Stromal cell of bone marrow (primary cell): ENCODE measurements around the gene PDE10A.
"Not testable (repeated sequence)": the region's sequence is repeated elsewhere in the genome, so short reads cannot be mapped to it uniquely, and the experiment has no call there.

Experiments
- DNase-seq: peaks from one replicate; pipeline ENCODE4 v3.0.0-alpha.2; 2012; ENCODE audit warnings: low read depth

Gene PDE10A

DNA sequence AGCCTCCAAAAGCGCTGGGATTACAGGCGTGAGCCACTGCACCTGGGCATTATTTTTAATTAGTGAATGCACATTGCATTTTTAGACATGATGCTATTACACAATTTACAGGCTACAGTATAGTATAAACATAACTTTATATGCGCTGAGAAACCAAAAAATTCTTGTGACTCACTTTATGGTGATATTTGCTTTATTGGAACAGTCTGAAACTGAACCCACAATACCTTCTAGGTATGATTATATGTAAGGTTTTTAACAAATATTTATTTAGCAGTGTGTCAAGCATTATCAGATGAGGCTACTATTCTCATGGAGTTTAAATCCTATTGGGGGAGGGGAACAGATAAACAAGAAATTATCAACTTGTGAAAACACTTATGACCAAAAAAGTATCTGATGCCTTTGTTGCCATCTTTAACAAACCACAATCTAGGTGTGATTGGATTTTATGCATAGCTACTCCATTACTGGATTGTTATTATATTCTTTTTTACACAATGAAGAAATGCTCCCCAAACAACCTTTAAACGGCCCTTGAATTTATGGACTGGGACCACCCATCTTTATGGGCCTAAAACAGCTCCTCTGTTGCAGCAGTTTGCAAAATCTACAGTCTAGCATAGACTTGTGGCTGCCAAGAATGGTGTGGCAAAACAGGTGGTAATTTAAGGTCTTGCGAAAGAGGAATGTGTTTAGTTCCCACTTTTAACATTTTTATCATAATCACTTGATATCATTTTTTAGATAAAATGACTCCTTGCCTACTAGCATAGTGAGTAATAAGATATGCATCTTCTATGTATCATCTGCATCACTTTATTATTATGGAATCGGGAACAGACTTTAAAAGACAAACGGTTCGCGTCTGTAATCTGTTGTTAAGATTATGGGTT, 194.5 kb downstream of the PDE10A start:
- no peak for DNase-seq

DNA sequence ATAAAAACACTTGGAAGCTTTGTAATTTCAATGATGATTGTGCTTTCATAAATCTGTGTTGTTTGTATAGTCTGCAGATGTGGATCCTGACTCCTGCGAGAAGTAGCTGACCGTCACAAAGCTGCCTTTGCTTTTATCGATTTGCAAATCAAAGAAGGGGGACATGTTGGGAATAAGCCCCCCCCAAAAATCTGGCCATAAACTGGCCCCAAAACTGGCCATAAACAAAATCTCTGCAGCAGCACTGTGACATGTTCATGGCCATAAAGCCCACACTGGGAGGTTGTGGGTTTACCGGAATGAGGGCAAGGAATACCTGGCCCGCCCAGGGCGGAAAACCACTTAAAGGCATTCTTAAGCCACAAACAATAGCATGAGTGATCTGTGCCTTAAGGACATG, 199.5 kb downstream of the PDE10A start:
- not testable (repeated sequence) for DNase-seq

- not testable (repeated sequence) for DNase-seq
Measured at GRCh38 chr6:165459605-165460301, 203.3 kb downstream of the PDE10A start.

GRCh38 chr6:165458134-165458533, 204.9 kb downstream of the PDE10A start:
- DNase-seq, result no peak

GRCh38 chr6:165456286-165456685, 206.8 kb downstream of the PDE10A start:
- DNase-seq, result no peak

DNA sequence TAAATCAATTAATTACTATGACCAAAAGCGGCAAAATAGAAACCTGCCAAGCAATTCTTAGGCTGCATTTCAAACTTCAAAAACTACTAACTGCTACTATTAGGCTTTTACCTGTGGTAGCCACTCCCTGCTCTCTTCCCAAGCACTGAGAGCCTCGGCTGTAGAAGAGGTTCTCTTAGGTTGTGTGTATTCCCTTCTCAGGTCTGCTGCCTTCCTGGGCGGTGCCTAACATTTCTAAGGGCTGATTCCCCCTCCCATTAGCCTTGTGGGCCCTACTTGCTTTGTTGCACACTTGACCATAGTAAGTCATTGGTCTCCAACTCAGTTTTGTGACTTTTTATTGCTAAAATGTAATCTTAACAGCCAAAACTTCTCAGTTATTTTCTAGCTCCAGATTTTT, 207.6 kb downstream of the PDE10A start:
- no peak for DNase-seq

GRCh38 chr6:165453395-165453794, 209.6 kb downstream of the PDE10A start:
- no peak for DNase-seq

DNA sequence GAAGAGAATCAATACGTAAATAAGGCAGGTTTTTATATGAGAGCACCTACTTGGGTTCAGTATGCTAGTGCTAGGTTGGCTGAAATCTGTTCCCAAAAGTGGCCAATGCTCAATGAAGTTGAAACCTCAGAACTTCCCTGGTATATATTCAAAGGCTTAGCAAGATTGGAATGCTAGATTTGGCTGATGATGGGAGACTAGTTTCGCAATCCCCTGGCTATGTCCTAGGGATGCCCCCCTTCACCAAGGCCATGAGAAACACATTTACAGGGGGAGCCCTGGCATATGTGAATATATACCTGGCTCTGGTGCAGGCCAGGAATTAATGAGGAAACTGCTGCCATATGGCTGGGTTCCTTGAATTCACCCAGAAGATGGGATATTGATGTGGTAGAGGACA, 211.2 kb downstream of the PDE10A start:
- DNase-seq, result no peak

DNA sequence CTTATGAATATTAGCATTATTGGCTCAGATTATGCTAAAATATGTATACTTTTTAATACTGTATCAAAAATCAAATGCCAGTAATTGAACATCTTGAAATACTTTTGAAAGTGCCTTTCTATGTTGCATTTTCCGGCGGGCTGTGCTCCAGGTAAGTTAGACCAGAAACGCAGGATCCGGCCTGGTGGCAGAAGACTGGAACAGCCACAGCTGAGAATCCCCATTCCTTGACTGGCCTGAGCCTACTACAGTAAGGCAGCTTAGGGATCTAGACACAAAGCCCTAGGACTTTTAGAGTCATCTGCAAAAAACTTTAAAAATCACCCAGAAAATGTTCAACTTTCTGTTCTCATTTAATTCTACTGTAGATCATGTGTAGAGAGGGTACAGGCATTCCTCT, 214.8 kb downstream of the PDE10A start:
- DNase-seq, result no peak

- DNase-seq, result no peak
Measured at GRCh38 chr6:165447141-165447540, 215.9 kb downstream of the PDE10A start.

- DNase-seq, result no peak
Measured at GRCh38 chr6:165446331-165446730, 216.7 kb downstream of the PDE10A start.

GRCh38 chr6:165443462-165443861, 219.6 kb downstream of the PDE10A start:
- no peak for DNase-seq

DNA sequence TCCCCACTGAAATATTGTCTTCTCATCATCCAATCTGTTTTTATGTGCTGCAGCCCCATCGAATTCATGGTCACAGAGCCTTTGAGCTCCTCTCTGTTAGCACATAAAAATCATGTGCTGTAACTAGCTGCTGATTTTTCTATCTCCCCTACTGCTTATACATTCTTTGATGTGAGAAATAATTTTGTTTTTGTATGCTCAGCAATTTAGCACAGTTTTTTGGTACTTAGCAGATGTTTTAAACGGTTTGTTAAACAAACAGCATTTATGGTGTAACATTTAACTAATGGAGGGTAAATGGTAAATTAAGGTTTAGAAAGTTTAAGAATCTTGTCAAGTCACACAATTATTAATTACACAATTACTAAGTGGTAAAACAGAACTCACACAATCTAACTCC, 221.9 kb downstream of the PDE10A start:
- no peak for DNase-seq

DNA sequence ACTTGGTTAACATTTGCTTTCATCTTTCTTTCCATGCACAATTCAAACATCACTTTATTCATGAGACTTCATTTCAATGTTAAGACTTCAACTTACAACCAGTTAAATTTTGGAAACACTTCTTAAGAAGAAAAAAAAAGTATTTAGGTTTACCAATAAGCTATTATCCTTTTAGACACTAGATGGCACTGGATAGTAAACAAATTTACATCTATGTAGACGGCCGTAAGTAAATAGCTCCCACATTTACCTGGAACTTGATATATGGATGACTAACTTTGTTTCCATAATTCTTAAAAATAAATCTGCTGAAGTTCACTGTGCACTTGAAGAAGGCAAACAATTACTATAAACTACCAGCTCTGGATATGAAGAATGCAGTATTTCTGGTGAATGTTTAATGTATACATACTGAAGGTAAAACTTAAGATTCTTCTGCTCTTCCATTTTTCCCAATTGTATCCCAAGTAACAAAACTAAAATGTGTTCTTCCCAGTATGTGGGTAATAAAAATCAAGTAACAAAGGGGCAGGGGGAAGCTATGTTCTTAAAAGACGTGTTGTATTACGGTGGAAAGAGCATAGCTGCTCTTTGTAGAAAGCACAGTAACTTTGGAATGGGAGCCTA, 223.0 kb downstream of the PDE10A start:
- DNase-seq, result peak; percentile 14

GRCh38 chr6:165426892-165427291, 236.1 kb downstream of the PDE10A start:
- DNase-seq, result no peak

- no peak for DNase-seq
Measured at GRCh38 chr6:165422192-165422591, 240.8 kb downstream of the PDE10A start.

- no peak for DNase-seq
Measured at GRCh38 chr6:165417278-165417865, 245.7 kb downstream of the PDE10A start.

- no peak for DNase-seq
Measured at GRCh38 chr6:165404697-165405096, 258.3 kb downstream of the PDE10A start.

- DNase-seq, result no peak
Measured at GRCh38 chr6:165404296-165404695, 258.7 kb downstream of the PDE10A start.

GRCh38 chr6:165403006-165403595, 259.9 kb downstream of the PDE10A start:
- DNase-seq, result no peak

DNA sequence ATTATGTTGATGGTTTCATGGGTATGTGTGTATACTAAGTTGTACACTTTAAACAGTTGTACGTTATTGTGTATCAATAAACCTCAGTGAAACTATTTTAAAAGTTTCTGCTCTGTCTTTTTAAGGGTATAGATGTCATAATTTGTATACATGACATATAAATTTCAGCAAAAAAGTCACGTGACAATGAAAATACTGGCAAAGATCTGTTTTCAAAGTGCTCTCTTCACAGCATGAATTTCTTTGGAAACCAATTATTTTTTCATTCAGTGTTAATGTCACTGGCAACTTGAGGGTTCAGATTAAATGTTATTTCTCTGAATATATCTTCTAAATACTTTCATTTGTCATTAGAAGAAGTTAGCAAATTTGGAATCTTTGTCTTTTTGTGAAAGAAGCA, 261.9 kb downstream of the PDE10A start:
- no peak for DNase-seq

- no peak for DNase-seq
Measured at GRCh38 chr6:165390475-165390874, 272.6 kb downstream of the PDE10A start.
